WI38 (cell line): ENCODE measurements around the gene SOX18.
"Not testable (repeated sequence)": the region's sequence is repeated elsewhere in the genome, so short reads cannot be mapped to it uniquely, and the experiment has no call there.

Source experiments
- H3K4me3 ChIP-seq: 2 replicates; pipeline ENCODE4 v1.5.1; 2011; ENCODE audit warnings: low read depth, mild to moderate bottlenecking, control low read depth, low read length
- CTCF ChIP-seq: IDR thresholded peaks from 2 replicates; pipeline ENCODE4 v1.5.1; 2012; ENCODE audit warnings: low read depth, mild to moderate bottlenecking, control low read depth, low read length

SOX18 gene

GRCh38 chr20:64091770-64092169 lies 42.3 kb upstream of the SOX18 start:
- no peak for TF ChIP-seq CTCF
- no peak overlapping the region for H3K4me3 ChIP-seq

GRCh38 chr20:64091340-64091739 lies 41.9 kb upstream of the SOX18 start:
- TF ChIP-seq CTCF: no peak
- no peak overlapping the region for H3K4me3 ChIP-seq

GRCh38 chr20:64090165-64090564 lies 40.7 kb upstream of the SOX18 start:
- H3K4me3 ChIP-seq: no peak overlapping the region
- no peak for TF ChIP-seq CTCF

- not testable (repeated sequence) for H3K4me3 ChIP-seq
These were observed 39.1 kb upstream of the SOX18 start for GRCh38 chr20:64088586-64088985.

GRCh38 chr20:64087226-64087825 lies 37.9 kb upstream of the SOX18 start:
- H3K4me3 ChIP-seq: not testable (repeated sequence)

GRCh38 chr20:64086801-64087200 lies 37.4 kb upstream of the SOX18 start:
- no peak overlapping the region for H3K4me3 ChIP-seq
- TF ChIP-seq CTCF: no peak

GRCh38 chr20:64084685-64085152 lies 35.3 kb upstream of the SOX18 start:
- TF ChIP-seq CTCF: no peak
- H3K4me3 ChIP-seq: no peak overlapping the region

- TF ChIP-seq CTCF: no peak
These were observed 34.6 kb upstream of the SOX18 start, which contains the start of gene LKAAEAR1 for GRCh38 chr20:64083804-64084684. Gene LKAAEAR1, minus strand, starts transcription at chr20:64084398. Its CDS starts 179 bp downstream, at chr20:64084219.

More at GRCh38 chr20:64083804-64084684, 34.6 kb upstream of the SOX18 start, which contains the start of gene LKAAEAR1:
- peak within 1 kb of the TSS; percentile 49 for H3K4me3 ChIP-seq
